GM12878 (cell line): ENCODE results near the gene GPR4. TPM values are rescaled to one million over a fixed set of nuclear protein-coding genes. Genes with fewer than 3 reads are reported as not detected.

Source experiments
- POLR2AphosphoS5 ChIP-seq: IDR thresholded peaks from 2 replicates; pipeline ENCODE4 v1.6.1; 2011; ENCODE audit warnings: mild to moderate bottlenecking, low read length, inconsistent platforms
- POU2F2 ChIP-seq: IDR thresholded peaks from 3 replicates; pipeline ENCODE4 v1.6.1; 2011; ENCODE audit warnings: low read depth, mild to moderate bottlenecking, low read length, borderline replicate concordance
- RUNX3 ChIP-seq: IDR thresholded peaks from 2 replicates; pipeline ENCODE4 v1.6.1; 2012; ENCODE audit warnings: low read length, inconsistent platforms
- SMAD5 ChIP-seq: IDR thresholded peaks from 2 replicates; pipeline ENCODE4 v1.6.1; 2016; ENCODE audit warnings: antibody characterized with exemption, low read depth
- TCF3 ChIP-seq: IDR thresholded peaks from 2 replicates; pipeline ENCODE4 v1.6.1; 2012; ENCODE audit warnings: low read depth, mild to moderate bottlenecking, low read length, borderline replicate concordance; ENCODE audit not compliant: insufficient read depth
- polyA plus RNA-seq, 11 experiments: library from polyadenylated mRNA; depleted of rRNA in 4 of 11; unstranded in 6 of 11; stranded (reverse) in 5 of 11; fragments of >200 nt; fragmentation: Nextera tagmentation in 4 of 11; fragmentation: Illumina TruSeq in 1 of 11; extraction: Ambion mirVana in 4 of 11; extraction: Trizol in 1 of 11; gene quantifications; 1 replicate in 1 of 11; 2 replicates in 10 of 11; pipeline versions ENCODE4 v1.2.1 to v1.2.3, GENCODE V29; 2011 to 2016; ENCODE audit warnings: inconsistent platforms in 2 of 11, missing spikeins in 2 of 11, low read depth in 1 of 11
- total RNA-seq, 4 experiments: library from RNA; depleted of rRNA in 3 of 4; stranded (reverse); fragments of >200 nt in 3 of 4; fragmentation: Illumina TruSeq in 1 of 4; extraction: Trizol in 1 of 4; gene quantifications; 2 replicates each; pipeline versions ENCODE4 v1.2.1 to v1.2.3, GENCODE V29; 2013 to 2021
- TF ChIP-seq, protein P1 (sequence below): fragments of 450-650 bp; IDR thresholded peaks from 2 replicates; pipeline ENCODE4 v1.6.1; 2018; ENCODE audit warnings: mild to moderate bottlenecking, low read depth, moderate library complexity; ENCODE audit not compliant: partially characterized antibody

GPR4 gene
- total and polyA plus RNA-seq, 10 of the 15 experiments (the other 5 are each of a cell fraction or from before 2014, with no cell fraction given) = not detected

- peak; percentile 81; the same call in 1 of the 2 replicates for TF ChIP-seq TCF3
- TF ChIP-seq RUNX3 = peak; percentile 59
- TF ChIP-seq POLR2AphosphoS5 = no peak; the same call in 1 of the 2 replicates
- no peak for TF ChIP-seq SMAD5
- TF ChIP-seq, protein P1, sequence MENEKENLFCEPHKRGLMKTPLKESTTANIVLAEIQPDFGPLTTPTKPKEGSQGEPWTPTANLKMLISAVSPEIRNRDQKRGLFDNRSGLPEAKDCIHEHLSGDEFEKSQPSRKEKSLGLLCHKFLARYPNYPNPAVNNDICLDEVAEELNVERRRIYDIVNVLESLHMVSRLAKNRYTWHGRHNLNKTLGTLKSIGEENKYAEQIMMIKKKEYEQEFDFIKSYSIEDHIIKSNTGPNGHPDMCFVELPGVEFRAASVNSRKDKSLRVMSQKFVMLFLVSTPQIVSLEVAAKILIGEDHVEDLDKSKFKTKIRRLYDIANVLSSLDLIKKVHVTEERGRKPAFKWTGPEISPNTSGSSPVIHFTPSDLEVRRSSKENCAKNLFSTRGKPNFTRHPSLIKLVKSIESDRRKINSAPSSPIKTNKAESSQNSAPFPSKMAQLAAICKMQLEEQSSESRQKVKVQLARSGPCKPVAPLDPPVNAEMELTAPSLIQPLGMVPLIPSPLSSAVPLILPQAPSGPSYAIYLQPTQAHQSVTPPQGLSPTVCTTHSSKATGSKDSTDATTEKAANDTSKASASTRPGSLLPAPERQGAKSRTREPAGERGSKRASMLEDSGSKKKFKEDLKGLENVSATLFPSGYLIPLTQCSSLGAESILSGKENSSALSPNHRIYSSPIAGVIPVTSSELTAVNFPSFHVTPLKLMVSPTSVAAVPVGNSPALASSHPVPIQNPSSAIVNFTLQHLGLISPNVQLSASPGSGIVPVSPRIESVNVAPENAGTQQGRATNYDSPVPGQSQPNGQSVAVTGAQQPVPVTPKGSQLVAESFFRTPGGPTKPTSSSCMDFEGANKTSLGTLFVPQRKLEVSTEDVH = no peak
- no peak for TF ChIP-seq POU2F2
- TF ChIP-seq, all 136 proteins: peak for 44
Observed at GRCh38 chr19:45643024-45643926, 41.3 kb upstream of the GPR4 start (continued).
